ENCODE measurements around the gene CDKN1C. TPM values are rescaled to one million over a fixed set of nuclear protein-coding genes. Genes with fewer than 3 reads are reported as not detected.
"Not testable (repeated sequence)": the region's sequence is repeated elsewhere in the genome, so short reads cannot be mapped to it uniquely, and the experiment has no call there.

CDKN1C gene
- total RNA-seq, 2 donors from 2014 or later, result 17.1 to 25.0 TPM

DNA sequence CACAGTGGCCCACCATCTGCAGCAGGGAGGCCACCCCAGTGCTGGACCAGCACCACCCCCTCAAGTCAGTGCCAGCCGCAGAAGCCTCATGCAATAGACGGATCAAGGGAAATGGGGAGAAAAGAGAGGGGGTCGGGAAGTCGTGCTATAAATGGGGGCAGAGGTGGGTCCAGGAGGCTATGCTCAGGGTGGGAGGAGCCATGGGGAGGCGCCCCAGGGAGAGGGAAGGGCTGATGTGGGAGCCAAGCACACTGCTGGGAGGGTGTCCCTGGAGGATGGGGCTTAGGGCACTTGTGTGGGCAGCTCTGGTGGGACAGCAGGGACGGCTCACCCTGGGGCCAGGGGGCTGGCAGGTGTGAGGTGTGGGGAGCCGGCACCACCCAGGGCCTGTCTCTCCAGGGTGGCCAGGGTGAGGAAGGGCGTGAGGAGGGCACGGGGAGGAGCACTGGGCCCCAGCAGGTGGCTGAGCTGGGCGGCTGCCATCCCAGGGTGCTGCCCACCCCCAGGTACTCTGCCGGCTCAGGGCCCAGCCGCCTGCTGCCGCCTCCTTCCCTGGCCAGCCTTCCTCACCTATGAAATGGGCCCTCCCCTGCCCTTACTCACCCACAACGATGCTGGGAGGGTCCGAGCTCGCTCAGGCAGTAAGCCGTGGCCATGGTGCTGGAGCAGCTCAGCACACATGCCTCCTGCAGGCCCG is 25.7 kb upstream of the CDKN1C start:
- H3K4me1 ChIP-seq (ENCODE audit: control insufficient read depth in 1 of 2, low read depth in 2 of 2), result peaks cover 0 to 8% of the 10 kb centered on the region in 2 donors
- DNase-seq (ENCODE audit: low spot score), result no peak
- H3K27ac ChIP-seq, result no peak overlapping the region
- no peaks in the 10 kb centered on the region for H3K27me3 ChIP-seq (replicated peaks; ENCODE audit: insufficient read depth)
- H3K4me3 ChIP-seq, result no peak overlapping the region
- no peaks in the 10 kb centered on the region for H3K9me3 ChIP-seq
- H3K36me3 ChIP-seq, result no peaks in the 10 kb centered on the region
- TF ChIP-seq, protein P1, sequence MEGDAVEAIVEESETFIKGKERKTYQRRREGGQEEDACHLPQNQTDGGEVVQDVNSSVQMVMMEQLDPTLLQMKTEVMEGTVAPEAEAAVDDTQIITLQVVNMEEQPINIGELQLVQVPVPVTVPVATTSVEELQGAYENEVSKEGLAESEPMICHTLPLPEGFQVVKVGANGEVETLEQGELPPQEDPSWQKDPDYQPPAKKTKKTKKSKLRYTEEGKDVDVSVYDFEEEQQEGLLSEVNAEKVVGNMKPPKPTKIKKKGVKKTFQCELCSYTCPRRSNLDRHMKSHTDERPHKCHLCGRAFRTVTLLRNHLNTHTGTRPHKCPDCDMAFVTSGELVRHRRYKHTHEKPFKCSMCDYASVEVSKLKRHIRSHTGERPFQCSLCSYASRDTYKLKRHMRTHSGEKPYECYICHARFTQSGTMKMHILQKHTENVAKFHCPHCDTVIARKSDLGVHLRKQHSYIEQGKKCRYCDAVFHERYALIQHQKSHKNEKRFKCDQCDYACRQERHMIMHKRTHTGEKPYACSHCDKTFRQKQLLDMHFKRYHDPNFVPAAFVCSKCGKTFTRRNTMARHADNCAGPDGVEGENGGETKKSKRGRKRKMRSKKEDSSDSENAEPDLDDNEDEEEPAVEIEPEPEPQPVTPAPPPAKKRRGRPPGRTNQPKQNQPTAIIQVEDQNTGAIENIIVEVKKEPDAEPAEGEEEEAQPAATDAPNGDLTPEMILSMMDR (IDR thresholded peaks at IDR 0.05), result no peak
- ATAC-seq (ENCODE audit: insufficient number of reproducible peaks, low FRiP score, low read depth), result no peak

DNA sequence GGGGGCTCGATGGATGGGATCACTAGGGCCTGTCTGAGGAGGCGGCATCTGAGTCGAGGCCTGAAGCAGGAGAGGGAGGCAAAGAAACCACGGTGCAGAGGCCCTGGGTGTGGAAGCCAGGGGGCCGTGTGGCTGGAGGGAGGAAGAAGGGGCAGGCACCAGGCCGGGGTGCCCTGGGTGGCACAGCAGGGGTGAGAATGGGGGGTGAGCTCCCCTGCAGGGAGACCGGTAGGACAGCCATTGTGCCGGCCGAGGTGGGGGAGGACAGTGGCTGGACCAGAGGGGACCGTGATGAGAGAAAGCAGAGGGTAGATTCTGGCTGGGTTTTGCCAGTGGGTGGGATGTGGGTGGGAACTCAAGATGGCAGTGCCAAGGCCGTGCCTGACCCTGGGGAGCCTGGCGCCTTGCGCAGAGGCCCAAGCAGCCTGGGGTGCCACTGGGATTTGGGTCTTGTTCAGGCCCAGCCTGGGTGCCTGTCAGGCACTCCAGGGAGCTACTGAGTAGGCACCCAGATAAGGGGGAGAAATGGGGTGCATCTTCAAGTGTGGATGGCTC is 24.9 kb upstream of the CDKN1C start:
- peaks cover 0 to 8% of the 10 kb centered on the region in 2 donors for H3K4me1 ChIP-seq (ENCODE audit: control insufficient read depth in 1 of 2, low read depth in 2 of 2)
- no peaks in the 10 kb centered on the region for H3K36me3 ChIP-seq
- no peak overlapping the region for H3K4me3 ChIP-seq
- no peak overlapping the region for H3K27ac ChIP-seq
- no peaks in the 10 kb centered on the region for H3K27me3 ChIP-seq (replicated peaks; ENCODE audit: insufficient read depth)
- ATAC-seq (ENCODE audit: insufficient number of reproducible peaks, low FRiP score, low read depth), result no peak
- no peaks in the 10 kb centered on the region for H3K9me3 ChIP-seq
- TF ChIP-seq, protein P1 (IDR thresholded peaks at IDR 0.05), result no peak
- DNase-seq (ENCODE audit: low spot score), result no peak

DNA sequence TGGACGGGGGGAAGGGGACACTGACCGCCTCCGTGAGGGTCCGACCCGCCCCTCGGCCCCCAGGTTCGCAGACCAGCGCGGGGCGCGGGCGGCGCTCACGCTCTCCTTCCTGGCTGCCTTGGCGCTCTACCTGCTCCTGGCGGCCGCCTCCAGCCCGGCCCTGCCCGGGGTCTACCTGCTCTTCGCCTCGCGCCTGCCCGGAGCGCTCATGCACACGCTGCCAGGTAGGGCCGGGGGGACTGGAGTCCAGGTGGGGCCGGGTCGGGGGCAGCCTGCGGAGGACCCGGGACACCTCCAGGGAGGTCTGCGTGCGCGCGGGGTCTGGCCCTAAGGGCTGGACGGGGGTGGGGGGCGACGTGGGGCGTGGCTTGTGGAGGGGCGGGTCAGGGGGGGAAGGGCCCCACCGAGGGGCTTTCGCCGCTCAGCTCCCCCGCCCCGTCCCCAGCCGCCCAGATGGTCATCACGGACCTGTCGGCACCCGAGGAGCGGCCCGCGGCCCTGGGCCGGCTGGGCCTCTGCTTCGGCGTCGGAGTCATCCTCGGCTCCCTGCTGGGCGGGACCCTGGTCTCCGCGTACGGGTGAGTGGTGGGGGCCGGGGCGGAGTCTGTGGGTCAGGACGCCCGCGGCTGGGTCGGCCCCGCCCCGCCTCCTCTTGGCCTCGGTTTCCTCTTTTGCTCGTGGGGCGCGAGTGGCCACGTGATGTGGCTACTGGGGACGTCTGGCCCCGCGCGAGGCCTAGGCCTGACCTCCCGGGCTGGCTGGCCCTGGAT is 23.7 kb upstream of the CDKN1C start:
- no peak overlapping the region for H3K27ac ChIP-seq
- ATAC-seq (ENCODE audit: insufficient number of reproducible peaks, low FRiP score, low read depth) (no peak), DNase-seq (ENCODE audit: low spot score) (no peak)
- H3K9me3 ChIP-seq, result no peaks in the 10 kb centered on the region
- H3K27me3 ChIP-seq (replicated peaks; ENCODE audit: insufficient read depth), result no peaks in the 10 kb centered on the region
- H3K36me3 ChIP-seq, result no peaks in the 10 kb centered on the region
- peaks cover 0 to 3% of the 10 kb centered on the region in 2 donors for H3K4me1 ChIP-seq (ENCODE audit: control insufficient read depth in 1 of 2, low read depth in 2 of 2)
- H3K4me3 ChIP-seq, result no peak overlapping the region
- TF ChIP-seq, protein P1 (IDR thresholded peaks at IDR 0.05), result no peak

DNA sequence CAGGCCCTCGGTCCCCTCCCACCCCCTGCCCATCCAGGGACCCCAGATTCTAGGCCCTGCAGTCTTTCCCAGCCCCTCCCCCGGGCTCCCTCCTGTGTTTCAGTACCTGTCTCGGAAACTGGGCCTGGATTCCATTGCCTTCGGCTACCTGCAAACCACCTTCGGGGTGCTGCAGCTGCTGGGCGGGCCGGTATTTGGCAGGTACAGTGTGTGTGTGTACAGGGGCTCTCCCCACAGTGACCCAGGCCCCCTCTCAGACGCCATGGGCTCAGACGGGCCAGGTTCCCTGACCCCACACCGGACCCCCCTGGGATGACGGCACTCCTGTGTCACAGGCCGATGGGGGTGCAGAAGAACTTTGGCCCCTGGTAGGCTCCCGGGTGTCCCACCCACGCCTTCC is 22.6 kb upstream of the CDKN1C start:
- ATAC-seq (ENCODE audit: insufficient number of reproducible peaks, low FRiP score, low read depth) (no peak), DNase-seq (ENCODE audit: low spot score) (no peak)
- Histone ChIP-seq H3K4me1 (ENCODE audit: control insufficient read depth in 1 of 2, low read depth in 2 of 2) (peaks cover 0 to 4% of the 10 kb centered on the region in 2 donors), H3K4me3 (no peak overlapping the region), H3K9me3 (no peaks in the 10 kb centered on the region), H3K27ac (no peak overlapping the region), H3K36me3 (no peaks in the 10 kb centered on the region), H3K27me3 (replicated peaks; ENCODE audit: insufficient read depth) (no peaks in the 10 kb centered on the region)
- TF ChIP-seq, protein P1 (IDR thresholded peaks at IDR 0.05), result no peak

DNA sequence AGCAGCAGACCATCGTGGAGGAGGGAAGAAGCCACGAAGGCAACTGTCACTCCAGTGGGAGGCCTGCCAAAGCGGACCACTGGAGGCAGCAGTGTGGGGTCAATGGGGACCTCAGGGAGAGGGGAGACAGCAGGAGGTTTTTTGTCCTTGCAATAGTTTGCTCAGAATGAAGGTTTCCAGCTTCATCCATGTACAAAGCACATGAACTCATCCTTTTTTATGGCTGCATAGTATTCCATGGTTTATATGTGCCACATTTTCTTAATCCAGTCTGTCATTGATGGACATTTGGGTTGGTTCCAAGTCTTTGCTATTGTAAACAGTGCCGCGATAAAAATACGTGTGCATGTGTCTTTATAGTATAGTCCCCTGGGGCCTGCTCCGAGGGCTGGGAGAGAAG is 19.7 kb upstream of the CDKN1C start:
- peaks cover 3 to 18% of the 10 kb centered on the region in 2 donors for H3K4me1 ChIP-seq (ENCODE audit: control insufficient read depth in 1 of 2, low read depth in 2 of 2)
- H3K36me3 ChIP-seq; DNase-seq (ENCODE audit: low spot score); H3K27me3 ChIP-seq (replicated peaks; ENCODE audit: insufficient read depth); H3K27ac ChIP-seq; ATAC-seq (ENCODE audit: insufficient number of reproducible peaks, low FRiP score, low read depth); H3K4me3 ChIP-seq; H3K9me3 ChIP-seq: not testable (repeated sequence)
